ENCODE measurements around the gene ZNF135.

GRCh38 chr19:58107778-58108545, 48.9 kb downstream of the ZNF135 start:
- TF ChIP-seq, protein P1, sequence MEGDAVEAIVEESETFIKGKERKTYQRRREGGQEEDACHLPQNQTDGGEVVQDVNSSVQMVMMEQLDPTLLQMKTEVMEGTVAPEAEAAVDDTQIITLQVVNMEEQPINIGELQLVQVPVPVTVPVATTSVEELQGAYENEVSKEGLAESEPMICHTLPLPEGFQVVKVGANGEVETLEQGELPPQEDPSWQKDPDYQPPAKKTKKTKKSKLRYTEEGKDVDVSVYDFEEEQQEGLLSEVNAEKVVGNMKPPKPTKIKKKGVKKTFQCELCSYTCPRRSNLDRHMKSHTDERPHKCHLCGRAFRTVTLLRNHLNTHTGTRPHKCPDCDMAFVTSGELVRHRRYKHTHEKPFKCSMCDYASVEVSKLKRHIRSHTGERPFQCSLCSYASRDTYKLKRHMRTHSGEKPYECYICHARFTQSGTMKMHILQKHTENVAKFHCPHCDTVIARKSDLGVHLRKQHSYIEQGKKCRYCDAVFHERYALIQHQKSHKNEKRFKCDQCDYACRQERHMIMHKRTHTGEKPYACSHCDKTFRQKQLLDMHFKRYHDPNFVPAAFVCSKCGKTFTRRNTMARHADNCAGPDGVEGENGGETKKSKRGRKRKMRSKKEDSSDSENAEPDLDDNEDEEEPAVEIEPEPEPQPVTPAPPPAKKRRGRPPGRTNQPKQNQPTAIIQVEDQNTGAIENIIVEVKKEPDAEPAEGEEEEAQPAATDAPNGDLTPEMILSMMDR (IDR thresholded peaks at IDR 0.05): no peak
- no peak for TF ChIP-seq POLR2A (IDR thresholded peaks at IDR 0.05)

All from right lobe of liver (tissue), 4 donors.